ENCODE measurements around the gene APMAP.

Gene APMAP

GRCh38 chr20:24987873-24988835, 4.4 kb downstream of the APMAP start:
- DNase-seq (ENCODE audit: low read depth, low spot score), result no peak

GRCh38 chr20:24987244-24987643, 5.3 kb downstream of the APMAP start:
- DNase-seq (ENCODE audit: low read depth, low spot score), result no peak

GRCh38 chr20:24986436-24987015, 6.0 kb downstream of the APMAP start:
- DNase-seq (ENCODE audit: low read depth, low spot score), result no peak

DNA sequence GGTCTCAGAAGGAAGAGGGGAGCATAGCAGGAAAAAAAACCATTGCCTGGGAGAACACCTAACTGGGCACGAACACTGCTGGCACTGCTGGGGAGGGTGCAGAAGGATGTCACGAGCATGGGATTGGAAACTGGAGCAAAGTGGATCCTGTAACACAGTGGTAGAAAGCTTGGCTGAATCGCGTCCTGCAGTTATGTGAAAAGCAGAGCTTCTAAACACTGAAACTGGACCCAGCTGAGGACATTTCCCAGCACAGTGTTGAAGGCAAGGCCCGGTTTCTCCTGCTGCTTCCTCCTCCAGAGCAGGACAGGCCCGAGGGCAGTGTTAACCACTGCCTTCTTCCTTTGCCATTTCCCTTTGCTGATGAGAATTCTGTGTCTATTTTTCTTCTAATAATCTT, 6.7 kb downstream of the APMAP start:
- DNase-seq (ENCODE audit: low read depth, low spot score), result no peak

- DNase-seq (ENCODE audit: low read depth, low spot score), result no peak
These were observed 7.5 kb downstream of the APMAP start for GRCh38 chr20:24984961-24985640.

DNA sequence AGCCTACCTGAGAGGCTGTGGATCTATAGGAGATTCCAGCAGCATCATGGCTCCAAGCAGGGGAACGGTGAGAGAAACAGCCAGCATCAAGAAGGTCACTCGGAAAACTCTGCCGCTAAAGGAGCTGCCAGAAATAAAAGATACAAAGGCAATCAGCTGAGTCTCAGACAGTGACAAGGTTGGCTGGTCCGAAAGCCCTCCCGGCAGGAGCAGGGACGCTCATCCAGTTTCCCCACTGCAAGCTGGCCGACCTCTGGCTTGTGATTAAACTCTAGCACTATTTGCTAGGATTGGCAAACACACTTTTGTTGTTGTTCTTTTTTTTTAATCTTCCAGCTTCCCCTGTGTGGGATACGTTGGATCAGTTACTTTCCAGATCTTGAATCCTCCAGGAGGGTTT, 8.7 kb downstream of the APMAP start:
- DNase-seq (ENCODE audit: low read depth, low spot score), result no peak

DNA sequence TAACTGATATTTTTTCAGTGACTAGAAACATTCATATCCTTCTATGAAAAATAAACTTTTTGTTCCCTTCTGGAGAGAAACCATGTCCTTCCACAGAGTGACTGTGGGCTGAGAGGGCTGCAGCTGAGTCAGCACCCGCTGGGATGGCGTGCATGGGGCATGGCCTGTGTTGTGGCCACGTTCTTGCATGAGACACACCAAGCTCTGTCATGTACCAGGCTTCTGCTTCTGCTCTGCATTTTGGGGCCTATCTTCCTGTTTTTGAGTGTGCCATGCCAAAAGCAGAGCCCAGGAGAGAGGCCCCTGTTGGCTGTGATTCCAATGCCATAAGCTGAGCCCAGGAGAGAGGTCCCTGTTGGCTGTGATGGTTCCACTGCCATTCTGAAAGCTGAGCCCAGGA, 10.8 kb downstream of the APMAP start:
- DNase-seq (ENCODE audit: low read depth, low spot score), result no peak

DNA sequence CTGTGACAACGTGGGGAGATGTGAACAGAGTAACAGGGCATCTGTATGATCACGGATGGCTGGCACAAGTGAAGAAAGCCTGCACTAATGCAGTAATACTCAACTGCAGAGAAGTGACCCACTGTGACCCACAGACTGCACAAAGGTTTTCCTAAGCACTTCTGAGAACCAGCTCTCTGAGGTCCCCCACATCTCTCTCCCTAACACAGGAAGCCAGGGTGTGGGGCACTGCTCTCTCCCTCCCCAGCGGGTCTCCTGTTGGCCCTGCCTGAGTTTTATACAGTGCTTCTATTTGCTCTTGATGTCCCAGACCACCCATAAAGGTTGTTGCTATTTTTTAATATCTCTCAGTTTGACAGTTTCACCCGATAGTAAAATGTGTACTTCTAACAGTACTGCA, 11.3 kb downstream of the APMAP start:
- DNase-seq (ENCODE audit: low read depth, low spot score), result no peak

DNA sequence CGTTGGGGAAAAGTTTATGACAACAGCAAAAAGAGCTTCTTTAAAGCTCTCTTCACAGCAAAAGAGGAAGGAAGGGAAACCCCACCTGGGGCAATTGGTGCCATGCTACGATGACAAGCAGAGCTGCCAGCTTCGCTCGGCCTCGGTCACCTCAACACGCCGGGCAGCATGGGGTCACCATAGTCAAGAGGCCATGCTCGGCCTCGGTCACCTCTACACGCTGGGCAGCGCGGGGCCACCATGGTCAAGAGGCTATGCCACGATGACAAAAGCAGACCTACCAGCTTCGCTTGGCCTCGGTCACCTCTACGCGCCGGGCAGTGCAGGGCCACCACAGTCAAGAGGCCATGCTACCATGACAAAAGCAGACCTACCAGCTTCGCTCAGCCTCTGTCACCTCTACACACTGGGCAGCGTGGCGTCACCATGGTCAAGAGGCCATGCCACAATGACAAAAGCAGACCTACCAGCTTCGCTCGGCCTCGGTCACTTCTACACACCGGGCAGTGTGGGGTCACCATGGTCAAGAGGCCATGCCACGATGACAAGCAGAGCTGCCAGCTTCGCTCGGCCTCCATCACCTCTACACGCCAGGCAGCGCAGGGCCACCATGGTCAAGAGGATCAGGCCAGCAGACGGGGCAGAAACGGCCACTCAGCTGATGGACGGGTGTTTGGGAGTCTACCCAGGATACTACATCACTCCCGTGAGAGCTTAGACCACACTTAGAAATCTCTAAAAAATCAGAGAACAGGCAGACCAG, 12.1 kb downstream of the APMAP start:
- DNase-seq (ENCODE audit: low read depth, low spot score), result no peak

GRCh38 chr20:24979036-24979960, 13.3 kb downstream of the APMAP start:
- DNase-seq (ENCODE audit: low read depth, low spot score), result no peak

DNA sequence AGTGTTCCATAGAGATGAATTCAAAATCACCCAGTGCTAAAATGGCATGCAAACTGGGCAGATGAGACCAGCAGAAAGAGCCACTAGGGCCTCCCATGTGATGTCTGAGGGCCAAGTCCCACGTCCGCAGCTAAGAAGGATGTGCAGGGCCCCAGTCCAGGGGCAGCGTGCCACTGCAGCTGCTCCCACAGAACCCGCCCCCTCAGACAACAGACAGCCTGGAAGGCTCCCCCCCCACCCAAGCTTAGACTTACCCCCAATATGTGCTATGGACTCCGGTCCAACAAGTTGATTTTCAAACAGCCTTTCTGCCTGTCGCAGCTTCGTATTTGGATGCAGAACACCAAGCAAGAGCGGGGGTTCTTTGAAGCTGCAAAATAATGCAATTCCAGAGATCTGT, 14.0 kb downstream of the APMAP start:
- DNase-seq (ENCODE audit: low read depth, low spot score), result no peak

GRCh38 chr20:24977797-24978196, 14.8 kb downstream of the APMAP start:
- DNase-seq (ENCODE audit: low read depth, low spot score), result no peak

GRCh38 chr20:24977336-24977735, 15.2 kb downstream of the APMAP start:
- DNase-seq (ENCODE audit: low read depth, low spot score), result no peak

- no peak for DNase-seq (ENCODE audit: low read depth, low spot score)
These were observed 20.2 kb downstream of the APMAP start for GRCh38 chr20:24972341-24972740.

DNA sequence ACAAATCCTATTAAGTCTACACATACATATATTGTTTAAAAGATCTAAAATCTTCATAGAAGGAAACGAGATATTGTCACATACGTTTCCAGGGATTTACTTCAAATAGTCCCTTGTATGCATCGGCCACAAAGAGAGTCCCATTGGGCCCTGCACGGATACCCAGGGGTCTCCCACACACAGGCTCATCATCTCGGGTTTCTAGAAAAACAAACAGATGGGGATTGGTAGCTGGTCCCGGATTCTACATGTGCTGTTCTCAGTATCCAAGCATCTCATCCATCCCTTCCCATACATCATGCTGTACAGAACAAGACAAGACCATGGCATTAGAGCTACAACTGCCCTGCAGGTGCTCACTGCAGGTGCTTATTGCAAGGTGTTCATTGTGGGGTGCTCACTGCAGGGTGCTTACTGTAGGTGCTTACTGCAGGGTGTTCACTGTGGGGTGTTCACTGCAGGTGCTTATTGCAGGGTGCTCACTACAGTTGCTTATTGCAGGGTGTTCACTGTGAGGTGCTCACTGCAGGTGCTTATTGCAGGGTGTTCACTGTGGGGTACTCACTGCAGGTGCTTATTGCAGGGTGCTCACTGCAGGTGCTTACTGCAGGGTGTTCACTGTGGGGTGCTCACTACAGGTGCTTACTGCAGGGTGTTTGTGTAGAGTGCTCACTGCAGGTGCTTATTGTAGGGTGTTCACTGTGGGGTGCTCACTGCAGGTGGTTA, 21.0 kb downstream of the APMAP start:
- no peak for DNase-seq (ENCODE audit: low read depth, low spot score)

- DNase-seq (ENCODE audit: low read depth, low spot score), result no peak
These were observed 21.8 kb downstream of the APMAP start for GRCh38 chr20:24970754-24971153.

DNA sequence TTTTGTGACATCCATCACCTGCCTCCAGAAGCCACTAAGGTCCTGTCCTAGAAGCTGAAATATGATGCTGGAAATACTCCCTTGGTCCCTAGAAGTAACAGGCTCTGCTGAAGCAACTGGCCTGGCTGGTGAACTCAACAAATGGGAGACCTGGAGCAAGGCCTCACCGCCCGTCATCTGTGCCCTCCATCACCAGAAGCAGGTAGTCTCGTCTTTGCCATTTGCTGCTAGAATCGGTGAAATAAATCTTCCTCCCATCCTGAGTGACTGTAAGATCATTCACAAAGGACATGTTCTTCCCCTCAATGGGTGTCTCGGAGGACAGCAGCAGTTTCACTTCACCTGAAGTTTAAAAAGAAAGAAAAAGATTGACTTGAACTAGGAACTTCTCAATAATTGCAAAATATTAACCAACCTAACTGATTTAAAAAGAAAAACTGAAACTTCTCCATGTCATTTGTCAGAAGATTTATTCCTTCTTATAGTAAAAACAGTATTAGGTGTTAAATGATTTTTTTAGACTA, 22.5 kb downstream of the APMAP start:
- DNase-seq (ENCODE audit: low read depth, low spot score), result no peak

DNA sequence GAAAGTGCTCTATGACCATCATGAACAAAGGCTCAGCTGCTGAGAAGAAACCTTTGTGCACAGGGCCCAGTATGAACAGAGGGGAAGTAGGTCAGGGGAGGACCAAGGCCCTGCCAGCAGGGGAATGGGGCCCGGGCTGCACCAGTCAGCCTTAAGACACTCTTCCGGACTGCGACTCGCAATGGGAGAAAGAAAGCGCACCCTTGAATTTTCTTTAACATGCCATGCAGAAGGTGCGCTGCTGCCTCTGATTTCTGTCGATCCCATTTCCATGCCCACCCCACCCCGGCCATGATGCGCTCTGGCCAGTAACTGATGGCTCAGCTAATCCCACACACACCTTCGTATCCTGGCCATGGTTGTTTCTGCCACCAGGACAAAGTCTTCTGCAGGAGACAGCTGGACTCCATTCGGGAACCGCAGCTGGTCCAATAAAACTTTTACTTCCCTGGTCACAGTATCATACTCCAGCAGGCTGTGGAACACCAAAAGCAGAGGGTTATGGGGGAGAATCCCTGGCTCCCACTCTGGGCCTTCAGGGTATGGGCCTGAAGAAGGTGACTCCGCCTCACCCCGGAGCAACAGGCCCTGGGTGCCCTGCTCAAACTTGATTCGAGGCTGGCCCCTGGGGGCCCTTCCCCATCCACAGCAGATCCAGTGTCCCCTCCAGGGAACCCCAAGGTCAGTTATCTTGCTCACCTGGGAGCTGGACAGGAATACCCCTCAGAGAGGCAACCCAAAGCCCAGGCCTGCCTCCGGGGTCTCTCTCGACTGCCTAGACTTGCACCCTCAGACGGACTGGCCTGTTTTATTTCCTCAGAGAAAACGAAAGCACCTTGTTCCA, 23.1 kb downstream of the APMAP start:
- DNase-seq (ENCODE audit: low read depth, low spot score), result no peak

DNA sequence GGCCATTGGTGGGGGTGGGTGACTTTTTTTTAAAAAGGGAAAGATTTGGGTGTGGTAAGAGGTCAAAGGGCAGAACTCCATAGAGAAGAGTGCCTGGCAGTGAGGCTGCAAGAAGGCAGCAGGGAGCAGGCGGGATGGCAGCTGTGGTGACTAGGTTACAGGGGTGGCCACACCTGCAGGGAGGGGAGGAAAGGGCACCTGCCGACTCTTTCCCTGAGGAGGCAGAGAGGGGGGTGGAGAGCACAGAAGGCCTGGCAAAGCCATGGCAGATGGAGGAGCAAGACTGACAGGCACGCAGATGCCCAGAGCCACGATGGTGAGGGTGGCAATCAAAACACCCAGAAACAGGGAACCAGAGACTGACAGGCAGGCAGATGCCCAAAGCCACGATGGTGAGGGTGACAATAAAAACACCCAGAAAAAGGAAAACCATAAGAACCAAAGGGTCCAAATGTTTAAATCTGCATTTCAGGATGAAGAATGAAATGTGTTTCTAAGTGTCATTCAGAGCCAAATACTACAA, 24.2 kb downstream of the APMAP start:
- DNase-seq (ENCODE audit: low read depth, low spot score), result no peak

All from astrocyte of the hippocampus (primary cell).